K562 (cell line): ENCODE results near the gene MIDN. TPM values are rescaled to one million over a fixed set of nuclear protein-coding genes. Genes with fewer than 3 reads are reported as not detected.
"Not testable (repeated sequence)": the region's sequence is repeated elsewhere in the genome, so short reads cannot be mapped to it uniquely, and the experiment has no call there.

Experiments used
- ATAC-seq: fragments of 200-7000 bp; cut with Tn5 transposase; 3 replicates; pipeline ENCODE4 v1.9.1; 2020; ENCODE audit warnings: moderate library complexity
- BruUV-seq: library from RNA; stranded (reverse); fragments of 400-500 nt; replicated peaks from 2 replicates; lab custom pipeline; 2021; lab: Mats Ljungman, UMichigan
- CTCF ChIA-PET: fragments of 300-600 bp; formaldehyde crosslinking; extraction: SDS; loops from one replicate; lab custom pipeline; 2021; ENCODE audit warnings: low intra/inter-chr PET ratio; lab: Yijun Ruan, JAX
- POLR2A ChIA-PET: fragments of 300-600, 350-650 bp; sonication (Branson Sonifier 250); formaldehyde crosslinking; extraction: SDS; loops from one replicate; lab custom pipeline; 2021; ENCODE audit warnings: antibody characterized with exemption, inconsistent platforms; lab: Yijun Ruan, JAX
- DNase-seq, 4 experiments: peaks; one replicate each; pipeline versions ENCODE4 v3.0.0 to v3.0.0-alpha.2; 2011 to 2018; ENCODE audit warnings: low spot score in 3 of 4, mixed read lengths in 3 of 4; ENCODE audit errors: extremely low read depth in 1 of 4
- FAIRE-seq: peaks from 2 replicates; lab custom pipeline; 2011; peaks lifted over from hg19 to GRCh38; lab: Jason Lieb, UNC
- H2AFZ ChIP-seq: 2 replicates; pipeline ENCODE4 v1.6.0; 2011; ENCODE audit warnings: low read depth, low read length, control low read depth, inconsistent platforms
- H3K27ac ChIP-seq: fragments of 200-600 bp; 3 replicates; pipeline ENCODE4 v1.8.0; 2011; ENCODE audit warnings: low read depth, mild to moderate bottlenecking, control low read depth, inconsistent platforms, low read length, moderate library complexity, mixed read lengths; ENCODE audit errors: extremely low read depth
- H3K27me3 ChIP-seq, 2 experiments: fragments of 300-600 bp in 1 of 2; 2 replicates in 1 of 2; 3 replicates in 1 of 2; pipeline versions ENCODE4 v1.6.0 to v1.8.0; 2011; ENCODE audit warnings: inconsistent platforms in 2 of 2, low read length in 2 of 2, mild to moderate bottlenecking in 1 of 2, mixed read lengths in 1 of 2, moderate library complexity in 1 of 2; ENCODE audit not compliant: control insufficient read depth in 2 of 2, insufficient read depth in 2 of 2
- H3K36me3 ChIP-seq: fragments of 300-600 bp; 3 replicates; pipeline ENCODE4 v1.8.0; 2011; ENCODE audit warnings: mild to moderate bottlenecking, low read length, inconsistent platforms; ENCODE audit not compliant: control insufficient read depth, insufficient read depth
- H3K4me1 ChIP-seq, 2 experiments: fragments of 200-600 bp in 1 of 2; replicated peaks in 1 of 2; 2 replicates in 1 of 2; 3 replicates in 1 of 2; pipeline versions ENCODE4 v1.5.1 to v1.8.0; 2011; ENCODE audit warnings: inconsistent platforms in 2 of 2, low read length in 2 of 2, mild to moderate bottlenecking in 1 of 2, mixed read lengths in 1 of 2, moderate library complexity in 1 of 2; ENCODE audit not compliant: control insufficient read depth in 2 of 2, insufficient read depth in 2 of 2
- H3K4me2 ChIP-seq: 2 replicates; pipeline ENCODE4 v1.6.1; 2011; ENCODE audit warnings: low read length, control low read depth, inconsistent platforms, mixed read lengths; ENCODE audit not compliant: insufficient read depth
- H3K4me3 ChIP-seq: fragments of 200-600 bp; sonication (generic), shearing (Covaris generic); 2 replicates; pipeline ENCODE4 v1.5.1; 2016; ENCODE audit warnings: control low read depth, inconsistent platforms
- H3K79me2 ChIP-seq: fragments of 200-600 bp; 3 replicates; pipeline ENCODE4 v1.8.0; 2011; ENCODE audit warnings: low read length, inconsistent platforms; ENCODE audit not compliant: control insufficient read depth, insufficient read depth
- H3K9ac ChIP-seq, 2 experiments: 2 replicates each; pipeline versions ENCODE4 v1.6.0 to v1.6.1; 2011; ENCODE audit warnings: low read depth in 2 of 2, low read length in 2 of 2, control low read depth in 1 of 2, inconsistent platforms in 1 of 2, mild to moderate bottlenecking in 1 of 2, mixed read lengths in 1 of 2; ENCODE audit not compliant: insufficient read depth in 1 of 2
- H3K9me1 ChIP-seq: one replicate; pipeline ENCODE4 v1.6.0; 2011; ENCODE audit warnings: inconsistent platforms, mild to moderate bottlenecking, low read length, moderate library complexity; ENCODE audit not compliant: control insufficient read depth, insufficient read depth
- H3K9me3 ChIP-seq: replicated peaks from 2 replicates; pipeline ENCODE4 v1.5.1; 2011; ENCODE audit warnings: low read depth, low read length, inconsistent platforms; ENCODE audit not compliant: control insufficient read depth, insufficient read depth
- H4K20me1 ChIP-seq: replicated peaks from 2 replicates; pipeline ENCODE4 v1.6.1; 2011; ENCODE audit warnings: low read length, inconsistent platforms, mixed read lengths; ENCODE audit not compliant: control insufficient read depth, insufficient read depth
- CTCF ChIP-seq, 3 experiments: IDR thresholded peaks in 2 of 3; conservative IDR thresholded peaks in 1 of 3; 2 replicates each; pipeline ENCODE4 v1.5.1; 2011 to 2012; ENCODE audit warnings: low read length in 3 of 3, mild to moderate bottlenecking in 3 of 3, control low read depth in 2 of 3, improper control_type of control experiment in 1 of 3, inconsistent platforms in 1 of 3, low read depth in 1 of 3, mixed read lengths in 1 of 3, moderate library complexity in 1 of 3; ENCODE audit not compliant: insufficient read depth in 2 of 3
- GABPB1 ChIP-seq: sonication (generic); formaldehyde crosslinking; IDR thresholded peaks from 2 replicates; pipeline ENCODE4 v1.8.0; 2022; ENCODE audit warnings: mild to moderate bottlenecking, missing genetic modification reagents
- NFIC ChIP-seq: fragments of 450-650 bp; IDR thresholded peaks from 2 replicates; pipeline ENCODE4 v1.6.1; 2017; ENCODE audit warnings: mild to moderate bottlenecking, inconsistent platforms
- POLR2G ChIP-seq: fragments of 200-400 bp; formaldehyde crosslinking; IDR thresholded peaks from 2 replicates; pipeline ENCODE4 v1.6.1; 2017; ENCODE audit warnings: low read depth, mild to moderate bottlenecking, antibody characterized with exemption, low read length, moderate library complexity
- RBFOX2 ChIP-seq: fragments of 200-400 bp; formaldehyde crosslinking; IDR thresholded peaks from 2 replicates; pipeline ENCODE4 v1.6.1; 2017; ENCODE audit warnings: low read depth, mild to moderate bottlenecking, low read length, moderate library complexity
- SAFB ChIP-seq: fragments of 200-400 bp; formaldehyde crosslinking; IDR thresholded peaks from 2 replicates; pipeline ENCODE4 v1.6.1; 2017; ENCODE audit warnings: low read depth, low read length, borderline replicate concordance
- SP1 ChIP-seq: sonication (generic); formaldehyde crosslinking; IDR thresholded peaks from 2 replicates; pipeline ENCODE4 v1.8.1; 2022; ENCODE audit warnings: mild to moderate bottlenecking, missing genetic modification reagents
- ZFX ChIP-seq: sonication (generic); formaldehyde crosslinking; IDR thresholded peaks from 2 replicates; pipeline ENCODE4 v1.8.0; 2022; ENCODE audit warnings: mild to moderate bottlenecking, missing genetic modification reagents, moderate library complexity
- ZNF384 ChIP-seq: IDR thresholded peaks from 2 replicates; pipeline ENCODE4 v1.6.1; 2012; ENCODE audit warnings: low read depth, low read length, improper control_type of control experiment
- WGBS: fragments of 100-300 bp; shearing (Covaris generic); methylation state at CpG from one replicate; pipeline ENCODE4 v1.1.6; 2016; ENCODE audit warnings: low coverage, mixed read lengths; ENCODE audit not compliant: insufficient coverage; ENCODE audit errors: missing lambda C conversion rate; 5-methylcytosine and 5-hydroxymethylcytosine counted together
- in situ Hi-C: fragments of 300-500 bp; cut with MboI; formaldehyde crosslinking; loops from 4 replicates; pipeline ENCODE4 v1.15.0; 2018; ENCODE audit warnings: inconsistent platforms, mixed read lengths
- intact Hi-C: fragments of 100-400 bp; cut with micrococcal nuclease; formaldehyde crosslinking; loops from 2 replicates; pipeline ENCODE4 v1.14.2; 2022
- polyA plus RNA-seq, 8 experiments: library from polyadenylated mRNA; depleted of rRNA in 4 of 8; stranded (reverse) in 5 of 8; unstranded in 3 of 8; fragments of >200 nt; fragmentation: Nextera tagmentation in 2 of 8; fragmentation: Illumina TruSeq in 1 of 8; extraction: Ambion mirVana in 2 of 8; extraction: Trizol in 1 of 8; gene quantifications; 2 replicates each; pipeline versions ENCODE4 v1.2.1 to v1.2.3, GENCODE V29; 2011 to 2014; ENCODE audit warnings: inconsistent platforms in 1 of 8, missing spikeins in 1 of 8
- total RNA-seq, 7 experiments: library from RNA; depleted of rRNA in 6 of 7; stranded (reverse); fragments of >200 nt in 6 of 7; fragmentation: Illumina TruSeq in 2 of 7; extraction: Trizol in 2 of 7; gene quantifications; 2 replicates each; pipeline versions ENCODE4 v1.2.1 to v1.2.3, GENCODE V29; 2011 to 2021; ENCODE audit warnings: low replicate concordance in 1 of 7

MIDN gene
- total and polyA plus RNA-seq, 9 of the 15 experiments (the other 6 are each of a cell fraction or from before 2014, with no cell fraction given), result 0.17 to 120 (median 10.1) TPM

GRCh38 chr19:1246265-1247087 lies 1.9 kb upstream of the MIDN start:
- ChIA-PET CTCF (interaction anchor here (4.5 kb wide), 1 partner anchor 21 kb away, joined by 51 read pairs; no protein-coding TSS in a partner anchor), POLR2A (interaction anchor here (0.5 to 1.5 kb wide), 6 partner anchors 10 to 369 kb away, joined by 3 to 14 read pairs (median 4); partner anchors contain the start of gene CIRBP)
- peak overlapping the region in 1 of 2 experiments; percentile 75; a peak in 2 of 4 replicates for H3K9ac ChIP-seq
- peak; percentile 35 for FAIRE-seq
- intact Hi-C loops, H3K9me3 ChIP-seq, H3K9me1 ChIP-seq, H3K4me2 ChIP-seq, H2AFZ ChIP-seq, H3K27me3 ChIP-seq, ATAC-seq, BruUV-seq, H4K20me1 ChIP-seq, DNase-seq, H3K4me3 ChIP-seq: not testable (repeated sequence)
- peaks cover 62% of the 10 kb centered on the region for H3K79me2 ChIP-seq
- WGBS, result 74% methylated on average over 20 of the region's 27 CpGs
- H3K4me1 ChIP-seq, result peaks cover 41 to 95% of the 10 kb centered on the region in 2 experiments
- peaks cover 50% of the 10 kb centered on the region; the same call in 2 of the 3 replicates for H3K36me3 ChIP-seq
- TF ChIP-seq POLR2G (peak; percentile 56), GABPB1 (CRISPR knock-in tag) (peak; percentile 29; the same call in 1 of the 2 replicates), RBFOX2 (peak; percentile 23; the same call in 1 of the 2 replicates), CTCF (IDR thresholded peaks at IDR 0.05 in 2 of 3, conservative IDR thresholded peaks at IDR 0.05 in 1 of 3; ENCODE audit: insufficient read depth in 2 of 3, low read depth in 1 of 3, low read length in 3 of 3) (peak in 1 of 3 experiments; percentile 24; a peak in 1 of 6 replicates), SP1 (CRISPR knock-in tag) (peak; percentile 29; the same call in 1 of the 2 replicates), ZNF384 (peak; percentile 59), NFIC (peak; percentile 62), SAFB (peak; percentile 49; the same call in 1 of the 2 replicates), ZFX (peak; percentile 31; the same call in 1 of the 2 replicates)
- in situ Hi-C loops, result loop anchor here (25.0 kb wide), 1 partner anchor 484 kb away; the partner anchor contains the start of gene MISP
- H3K27ac ChIP-seq, result peak overlapping the region; percentile 39; the same call in 1 of the 3 replicates
